Brain microvascular endothelial cell (primary cell): Measurements from ENCODE around the gene OSBPL10.

Experiments used
- DNase-seq: peaks from one replicate; pipeline ENCODE4 v3.0.0-alpha.2; 2020
- H3K27ac ChIP-seq: fragments of 250-450 bp; sonication (Bioruptor Pico); 2 replicates; pipeline ENCODE4 v1.5.1; 2020; ENCODE audit warnings: mild to moderate bottlenecking, moderate library complexity
- H3K27me3 ChIP-seq: fragments of 250-450 bp; sonication (Bioruptor Pico); replicated peaks from 2 replicates; pipeline ENCODE4 v1.5.1; 2020; ENCODE audit warnings: mild to moderate bottlenecking
- H3K36me3 ChIP-seq: fragments of 250-450 bp; sonication (Bioruptor Pico); replicated peaks from 2 replicates; pipeline ENCODE4 v1.5.1; 2020; ENCODE audit warnings: mild to moderate bottlenecking
- H3K4me3 ChIP-seq: 2 replicates; pipeline ENCODE4 v1.5.1; 2011; ENCODE audit warnings: low read depth, mild to moderate bottlenecking, control low read depth, low read length, moderate library complexity
- in situ Hi-C: cut with HindIII; loops from 2 replicates; pipeline ENCODE4 v1.10.0; 2017; ENCODE audit warnings: low sequenced_read_pairs, low pct_ligation_motif_present
- TF ChIP-seq, protein P1 (sequence below): IDR thresholded peaks from 2 replicates; pipeline ENCODE4 v1.5.1; 2011; ENCODE audit warnings: low read depth, mild to moderate bottlenecking, moderate library complexity, low read length, control low read depth, inconsistent platforms; ENCODE audit errors: missing control alignments

OSBPL10 gene

DNA sequence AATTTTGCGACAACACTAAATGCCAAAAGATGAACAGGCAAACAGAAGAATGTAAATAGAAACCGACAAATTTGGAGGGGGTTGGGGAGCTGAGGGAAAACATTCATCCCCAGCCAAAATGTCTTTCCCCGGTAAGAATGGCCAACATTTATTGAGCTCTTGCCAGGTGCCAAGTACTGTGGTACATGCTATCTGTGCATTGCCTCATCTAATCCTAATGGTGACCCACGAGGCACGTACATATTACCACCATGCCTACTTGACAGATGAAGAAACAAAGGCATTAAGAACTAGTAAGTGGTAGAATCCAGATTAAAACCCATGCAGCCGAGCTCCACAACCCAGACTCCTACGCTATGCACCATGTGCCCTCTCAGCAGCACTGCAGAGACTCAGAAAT, 242.7 kb downstream of the OSBPL10 start:
- H3K27ac ChIP-seq, result no peak overlapping the region
- in situ Hi-C loops, result no loop called here
- DNase-seq, result no peak
- H3K4me3 ChIP-seq, result no peak overlapping the region
- H3K36me3 ChIP-seq, result no peaks in the 10 kb centered on the region
- TF ChIP-seq, protein P1, sequence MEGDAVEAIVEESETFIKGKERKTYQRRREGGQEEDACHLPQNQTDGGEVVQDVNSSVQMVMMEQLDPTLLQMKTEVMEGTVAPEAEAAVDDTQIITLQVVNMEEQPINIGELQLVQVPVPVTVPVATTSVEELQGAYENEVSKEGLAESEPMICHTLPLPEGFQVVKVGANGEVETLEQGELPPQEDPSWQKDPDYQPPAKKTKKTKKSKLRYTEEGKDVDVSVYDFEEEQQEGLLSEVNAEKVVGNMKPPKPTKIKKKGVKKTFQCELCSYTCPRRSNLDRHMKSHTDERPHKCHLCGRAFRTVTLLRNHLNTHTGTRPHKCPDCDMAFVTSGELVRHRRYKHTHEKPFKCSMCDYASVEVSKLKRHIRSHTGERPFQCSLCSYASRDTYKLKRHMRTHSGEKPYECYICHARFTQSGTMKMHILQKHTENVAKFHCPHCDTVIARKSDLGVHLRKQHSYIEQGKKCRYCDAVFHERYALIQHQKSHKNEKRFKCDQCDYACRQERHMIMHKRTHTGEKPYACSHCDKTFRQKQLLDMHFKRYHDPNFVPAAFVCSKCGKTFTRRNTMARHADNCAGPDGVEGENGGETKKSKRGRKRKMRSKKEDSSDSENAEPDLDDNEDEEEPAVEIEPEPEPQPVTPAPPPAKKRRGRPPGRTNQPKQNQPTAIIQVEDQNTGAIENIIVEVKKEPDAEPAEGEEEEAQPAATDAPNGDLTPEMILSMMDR, result no peak
- no peaks in the 10 kb centered on the region for H3K27me3 ChIP-seq

DNA sequence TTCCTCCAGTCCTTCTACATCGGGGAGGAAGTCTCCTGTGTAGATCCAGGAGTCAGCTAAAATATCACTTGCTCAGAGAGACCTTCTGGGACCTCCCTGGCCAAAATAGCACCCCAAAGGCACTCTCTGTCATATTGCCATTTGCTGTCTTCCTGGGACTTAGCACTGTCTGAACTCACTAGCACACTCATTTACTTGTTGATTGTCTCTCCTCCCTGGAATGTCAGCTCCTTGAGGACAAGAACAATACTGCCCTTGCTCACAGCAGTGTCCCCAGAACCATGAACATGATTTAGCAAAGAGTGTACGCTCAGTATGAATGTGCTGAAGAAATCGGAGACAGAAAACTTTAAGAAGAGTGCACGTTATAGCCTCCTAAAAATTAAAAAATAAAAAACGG, 245.4 kb downstream of the OSBPL10 start:
- H3K27me3 ChIP-seq, result no peaks in the 10 kb centered on the region
- no peak for DNase-seq
- in situ Hi-C loops, result no loop called here
- no peaks in the 10 kb centered on the region for H3K36me3 ChIP-seq
- TF ChIP-seq, protein P1, result no peak
- no peak overlapping the region for H3K27ac ChIP-seq
- H3K4me3 ChIP-seq, result no peak overlapping the region

DNA sequence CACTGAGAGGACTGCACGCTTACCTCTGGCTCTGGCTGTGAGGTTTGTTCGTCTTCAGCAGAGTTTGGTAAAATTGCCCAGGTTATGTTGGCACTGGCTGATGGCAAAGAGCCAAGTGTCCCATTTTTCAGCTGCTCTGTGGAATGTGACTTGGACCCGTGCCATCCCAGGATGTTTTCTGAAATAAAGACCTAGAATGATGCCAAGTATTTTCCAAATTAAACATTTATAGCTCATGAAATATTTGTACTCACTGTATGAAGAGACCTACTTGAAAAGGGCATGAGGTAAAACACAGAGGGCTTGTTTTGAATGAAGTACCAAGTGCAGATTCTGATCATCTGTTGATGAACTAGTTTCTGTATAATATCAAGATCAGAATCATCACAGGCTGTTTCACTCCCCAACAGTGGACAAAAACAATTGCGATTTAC, 247.8 kb downstream of the OSBPL10 start:
- no peak for DNase-seq
- Histone ChIP-seq H3K27ac (no peak overlapping the region), H3K27me3 (no peaks in the 10 kb centered on the region), H3K4me3 (no peak overlapping the region), H3K36me3 (no peaks in the 10 kb centered on the region)
- TF ChIP-seq, protein P1, result no peak
- in situ Hi-C loops, result no loop called here

DNA sequence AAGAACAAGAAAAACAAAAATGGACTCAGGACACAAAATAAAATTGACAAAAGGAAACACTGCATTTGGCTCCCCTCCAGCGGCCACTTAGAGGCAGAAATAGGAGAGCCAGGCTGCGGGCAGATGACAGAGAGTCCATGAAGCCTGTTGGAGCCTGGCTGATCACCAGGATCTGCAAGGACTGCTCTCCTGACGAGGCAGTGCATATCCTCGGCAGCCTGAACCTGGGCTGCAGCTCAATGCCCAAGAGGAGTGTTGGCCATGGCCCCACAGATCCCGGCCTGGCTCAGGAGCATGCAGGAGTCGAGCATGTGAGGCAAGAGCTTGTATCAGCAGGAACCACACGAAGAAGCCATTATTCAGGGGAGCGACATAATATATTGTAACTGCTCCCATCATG, 248.5 kb downstream of the OSBPL10 start:
- no peak for DNase-seq
- TF ChIP-seq, protein P1, result no peak
- H3K36me3 ChIP-seq, result no peaks in the 10 kb centered on the region
- in situ Hi-C loops, result no loop called here
- no peaks in the 10 kb centered on the region for H3K27me3 ChIP-seq
- H3K27ac ChIP-seq, result no peak overlapping the region
- no peak overlapping the region for H3K4me3 ChIP-seq

DNA sequence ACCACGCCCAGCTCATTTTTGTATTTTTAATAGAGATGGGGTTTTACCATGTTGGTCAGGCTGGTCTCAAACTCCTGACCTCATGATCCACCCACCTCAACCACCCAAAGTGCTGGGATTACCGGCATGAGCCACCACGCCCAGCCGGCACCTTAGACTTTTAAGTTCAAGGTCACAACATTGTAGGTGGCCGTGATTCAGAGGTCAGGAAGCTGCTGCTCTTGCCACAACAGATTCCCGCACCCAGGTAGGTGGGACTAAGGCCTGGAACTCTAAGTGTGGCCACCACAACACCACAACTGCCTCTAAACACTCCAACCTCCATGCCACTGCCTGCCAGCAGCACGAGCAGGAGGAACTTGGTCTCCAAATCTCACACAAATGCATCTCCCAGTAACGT, 251.5 kb downstream of the OSBPL10 start:
- Histone ChIP-seq H3K36me3 (no peaks in the 10 kb centered on the region), H3K27me3 (no peaks in the 10 kb centered on the region), H3K4me3 (no peak overlapping the region), H3K27ac (no peak overlapping the region)
- in situ Hi-C loops, result no loop called here
- TF ChIP-seq, protein P1, result no peak
- DNase-seq, result no peak

DNA sequence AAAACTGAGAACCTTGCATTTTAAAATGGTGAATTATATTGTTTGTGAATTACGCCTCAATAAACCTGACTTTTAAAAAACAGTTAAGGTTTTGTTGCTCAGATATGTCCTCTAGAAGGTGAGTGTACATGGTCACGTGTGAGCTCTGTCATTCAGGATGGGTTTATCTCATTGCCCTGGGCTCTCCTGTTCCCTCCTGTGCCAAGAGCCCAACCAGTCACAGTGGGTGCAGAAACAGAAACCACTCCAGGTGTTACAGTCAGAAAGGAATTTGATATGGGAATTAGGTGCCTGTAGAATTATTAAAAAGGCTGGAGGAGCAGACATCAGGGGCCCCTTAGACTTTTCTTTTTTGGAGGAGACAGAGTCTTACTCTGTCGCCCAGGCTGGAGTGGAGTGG, 252.0 kb downstream of the OSBPL10 start:
- H3K27me3 ChIP-seq, result no peaks in the 10 kb centered on the region
- no peak overlapping the region for H3K27ac ChIP-seq
- H3K36me3 ChIP-seq, result no peaks in the 10 kb centered on the region
- TF ChIP-seq, protein P1, result no peak
- no peak for DNase-seq
- H3K4me3 ChIP-seq, result no peak overlapping the region
- in situ Hi-C loops, result no loop called here
